HEK293 (cell line): ENCODE results near the gene UBE3C.

ENCODE experiments used
- REST ChIP-seq: fragments of 450-650 bp; formaldehyde crosslinking; IDR thresholded peaks from 2 replicates; pipeline ENCODE4 v1.5.1; 2016; ENCODE audit warnings: missing biosample characterization, missing genetic modification characterization
- SCRT1 ChIP-seq: fragments of 450-650 bp; formaldehyde crosslinking; IDR thresholded peaks from 2 replicates; pipeline ENCODE4 v1.5.1; 2016; ENCODE audit warnings: missing biosample characterization, missing genetic modification characterization, borderline replicate concordance
- ZEB2 ChIP-seq: fragments of 450-650 bp; formaldehyde crosslinking; IDR thresholded peaks from 2 replicates; pipeline ENCODE4 v1.5.1; 2016; ENCODE audit warnings: missing biosample characterization, missing genetic modification characterization
- ZNF707 ChIP-seq: fragments of 450-650 bp; formaldehyde crosslinking; IDR thresholded peaks from 2 replicates; pipeline ENCODE4 v1.5.1; 2016; ENCODE audit warnings: missing biosample characterization, missing genetic modification characterization
- ZNF776 ChIP-seq: fragments of 450-650 bp; formaldehyde crosslinking; IDR thresholded peaks from 2 replicates; pipeline ENCODE4 v1.5.0; 2017; ENCODE audit warnings: missing biosample characterization, missing genetic modification characterization, borderline replicate concordance
- ZNF843 ChIP-seq: fragments of 450-650 bp; formaldehyde crosslinking; IDR thresholded peaks from 2 replicates; pipeline ENCODE4 v1.5.1; 2016; ENCODE audit warnings: missing biosample characterization, missing genetic modification characterization
- TF ChIP-seq, protein P1 (sequence below): fragments of 450-650 bp; formaldehyde crosslinking; IDR thresholded peaks from 2 replicates; pipeline ENCODE4 v1.5.1; 2016; ENCODE audit warnings: missing biosample characterization, missing genetic modification characterization
- TF ChIP-seq, protein P2 (sequence below): IDR thresholded peaks from 2 replicates; pipeline ENCODE4 v1.6.1; 2011; ENCODE audit warnings: mild to moderate bottlenecking, low read depth, low read length, borderline replicate concordance

DNA sequence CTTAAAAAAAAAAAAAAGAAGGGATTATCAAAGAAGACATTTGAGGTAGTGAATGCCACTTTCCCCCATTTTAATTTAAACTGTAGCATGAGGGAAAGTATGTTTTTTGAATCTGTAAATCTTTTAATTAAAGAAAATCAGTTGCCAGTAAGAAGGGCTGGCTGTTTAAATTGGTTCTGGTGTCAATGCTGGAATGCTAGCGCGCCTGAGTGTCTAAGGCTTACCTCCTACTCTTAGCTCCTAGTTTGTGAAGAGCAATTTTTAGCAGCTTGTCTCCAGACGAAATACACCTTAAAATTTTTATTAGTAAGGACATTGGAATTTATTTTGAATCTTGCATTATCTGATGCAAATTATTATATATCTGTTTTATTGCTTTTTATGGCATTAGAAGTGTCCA lies 54.1 kb downstream of the UBE3C start:
- TF ChIP-seq ZNF776 (no peak), REST (tag by site-specific recombination) (no peak), ZNF843 (tag by site-specific recombination) (no peak), ZNF707 (tag by site-specific recombination) (no peak), SCRT1 (tag by site-specific recombination) (no peak), ZEB2 (no peak)
- TF ChIP-seq, protein P1, sequence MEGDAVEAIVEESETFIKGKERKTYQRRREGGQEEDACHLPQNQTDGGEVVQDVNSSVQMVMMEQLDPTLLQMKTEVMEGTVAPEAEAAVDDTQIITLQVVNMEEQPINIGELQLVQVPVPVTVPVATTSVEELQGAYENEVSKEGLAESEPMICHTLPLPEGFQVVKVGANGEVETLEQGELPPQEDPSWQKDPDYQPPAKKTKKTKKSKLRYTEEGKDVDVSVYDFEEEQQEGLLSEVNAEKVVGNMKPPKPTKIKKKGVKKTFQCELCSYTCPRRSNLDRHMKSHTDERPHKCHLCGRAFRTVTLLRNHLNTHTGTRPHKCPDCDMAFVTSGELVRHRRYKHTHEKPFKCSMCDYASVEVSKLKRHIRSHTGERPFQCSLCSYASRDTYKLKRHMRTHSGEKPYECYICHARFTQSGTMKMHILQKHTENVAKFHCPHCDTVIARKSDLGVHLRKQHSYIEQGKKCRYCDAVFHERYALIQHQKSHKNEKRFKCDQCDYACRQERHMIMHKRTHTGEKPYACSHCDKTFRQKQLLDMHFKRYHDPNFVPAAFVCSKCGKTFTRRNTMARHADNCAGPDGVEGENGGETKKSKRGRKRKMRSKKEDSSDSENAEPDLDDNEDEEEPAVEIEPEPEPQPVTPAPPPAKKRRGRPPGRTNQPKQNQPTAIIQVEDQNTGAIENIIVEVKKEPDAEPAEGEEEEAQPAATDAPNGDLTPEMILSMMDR = no peak
- TF ChIP-seq, protein P2, sequence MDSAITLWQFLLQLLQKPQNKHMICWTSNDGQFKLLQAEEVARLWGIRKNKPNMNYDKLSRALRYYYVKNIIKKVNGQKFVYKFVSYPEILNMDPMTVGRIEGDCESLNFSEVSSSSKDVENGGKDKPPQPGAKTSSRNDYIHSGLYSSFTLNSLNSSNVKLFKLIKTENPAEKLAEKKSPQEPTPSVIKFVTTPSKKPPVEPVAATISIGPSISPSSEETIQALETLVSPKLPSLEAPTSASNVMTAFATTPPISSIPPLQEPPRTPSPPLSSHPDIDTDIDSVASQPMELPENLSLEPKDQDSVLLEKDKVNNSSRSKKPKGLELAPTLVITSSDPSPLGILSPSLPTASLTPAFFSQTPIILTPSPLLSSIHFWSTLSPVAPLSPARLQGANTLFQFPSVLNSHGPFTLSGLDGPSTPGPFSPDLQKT = no peak
